Neuronal stem cell (in vitro differentiated cells): ENCODE results near the gene FTCD.

Experiments used
- DNase-seq: peaks from one replicate; pipeline ENCODE4 v3.0.0-alpha.2; 2013; ENCODE audit warnings: low spot score
- H2AFZ ChIP-seq: one replicate; pipeline ENCODE4 v1.6.1; 2013; ENCODE audit warnings: mild to moderate bottlenecking, low read length, inconsistent platforms
- H2AK5ac ChIP-seq: 2 replicates; pipeline ENCODE4 v1.6.1; 2013; ENCODE audit warnings: low read depth, mild to moderate bottlenecking, inconsistent platforms, low read length, moderate library complexity, mixed read lengths
- H2BK120ac ChIP-seq: 2 replicates; pipeline ENCODE4 v1.6.1; 2013; ENCODE audit warnings: low read depth, mild to moderate bottlenecking, inconsistent platforms, low read length, moderate library complexity, mixed read lengths
- H2BK12ac ChIP-seq: one replicate; pipeline ENCODE4 v1.6.1; 2013; ENCODE audit warnings: low read length, inconsistent platforms
- H2BK15ac ChIP-seq: 2 replicates; pipeline ENCODE4 v1.6.1; 2013; ENCODE audit warnings: mild to moderate bottlenecking, low read length, inconsistent platforms, mixed read lengths
- H2BK5ac ChIP-seq: one replicate; pipeline ENCODE4 v1.6.1; 2013; ENCODE audit warnings: inconsistent platforms, mild to moderate bottlenecking, low read length, moderate library complexity
- H3K14ac ChIP-seq: one replicate; pipeline ENCODE4 v1.6.1; 2013; ENCODE audit warnings: low read length, inconsistent platforms
- H3K18ac ChIP-seq: 2 replicates; pipeline ENCODE4 v1.6.1; 2013; ENCODE audit warnings: low read length, inconsistent platforms
- H3K23ac ChIP-seq: 2 replicates; pipeline ENCODE4 v1.6.1; 2013; ENCODE audit warnings: low read depth, mild to moderate bottlenecking, mixed read lengths, low read length, inconsistent platforms; ENCODE audit not compliant: poor library complexity
- H3K27ac ChIP-seq: replicated peaks from 3 replicates; pipeline ENCODE4 v1.5.1; 2013; ENCODE audit warnings: low read length, inconsistent platforms
- H3K27me3 ChIP-seq, 3 experiments: 2 replicates each; pipeline ENCODE4 v1.6.1; 2013; ENCODE audit warnings: low read length in 3 of 3, mild to moderate bottlenecking in 2 of 3, inconsistent platforms in 1 of 3, low read depth in 1 of 3, mixed read lengths in 1 of 3, moderate library complexity in 1 of 3; ENCODE audit not compliant: control insufficient read depth in 3 of 3, insufficient read depth in 3 of 3
- H3K36me3 ChIP-seq, 2 donors: replicated peaks in 1 of 2; 2 replicates each; pipeline ENCODE4 v1.6.1; 2013; ENCODE audit warnings: low read length in 2 of 2; ENCODE audit not compliant: control insufficient read depth in 2 of 2, insufficient read depth in 2 of 2
- H3K4ac ChIP-seq: 2 replicates; pipeline ENCODE4 v1.6.1; 2013; ENCODE audit warnings: inconsistent platforms, mild to moderate bottlenecking, low read length, moderate library complexity
- H3K4me1 ChIP-seq, 2 donors: 1 replicate in 1 of 2; 2 replicates in 1 of 2; pipeline ENCODE4 v1.6.1; 2013; ENCODE audit warnings: low read length in 2 of 2, low read depth in 1 of 2; ENCODE audit not compliant: control insufficient read depth in 2 of 2, insufficient read depth in 1 of 2
- H3K4me2 ChIP-seq: one replicate; pipeline ENCODE4 v1.6.1; 2013; ENCODE audit warnings: mild to moderate bottlenecking, low read length, inconsistent platforms; ENCODE audit not compliant: insufficient read depth, poor library complexity, severe bottlenecking
- H3K4me3 ChIP-seq, 2 donors: 2 replicates each; pipeline ENCODE4 v1.5.1; 2013; ENCODE audit warnings: low read length in 2 of 2, mild to moderate bottlenecking in 2 of 2, inconsistent platforms in 1 of 2, moderate library complexity in 1 of 2
- H3K79me1 ChIP-seq: one replicate; pipeline ENCODE4 v1.6.1; 2013; ENCODE audit warnings: low read depth, mild to moderate bottlenecking, inconsistent platforms, low read length, moderate library complexity
- H3K9ac ChIP-seq: one replicate; pipeline ENCODE4 v1.6.1; 2013; ENCODE audit warnings: mild to moderate bottlenecking, low read depth, low read length, inconsistent platforms; ENCODE audit not compliant: poor library complexity
- H3K9me3 ChIP-seq, 2 donors: replicated peaks in 1 of 2; 2 replicates each; pipeline versions ENCODE3 to v1.6.1; 2013; ENCODE audit warnings: low read length in 2 of 2, mild to moderate bottlenecking in 2 of 2, inconsistent platforms in 1 of 2, low read depth in 1 of 2, mixed read lengths in 1 of 2, moderate library complexity in 1 of 2; ENCODE audit not compliant: control insufficient read depth in 2 of 2, insufficient read depth in 1 of 2
- H4K8ac ChIP-seq: one replicate; pipeline ENCODE4 v1.6.1; 2013; ENCODE audit warnings: low read depth, mild to moderate bottlenecking, inconsistent platforms, low read length, moderate library complexity
- H4K91ac ChIP-seq: one replicate; pipeline ENCODE4 v1.6.1; 2013; ENCODE audit warnings: low read length, low read depth, mild to moderate bottlenecking, inconsistent platforms; ENCODE audit not compliant: poor library complexity
- WGBS, 2 donors: extraction: QIAGEN DNeasy Blood & Tissue Kit; methylation state at CpG; one replicate each; pipeline ENCODE4 v1.1.7; 2013; ENCODE audit warnings: missing lambda C conversion rate in 2 of 2, mixed read lengths in 1 of 2; ENCODE audit not compliant: insufficient read length in 2 of 2, insufficient replicate concordance in 1 of 2; ENCODE audit errors: extremely low coverage in 2 of 2; 5-methylcytosine and 5-hydroxymethylcytosine counted together

Gene FTCD

DNA sequence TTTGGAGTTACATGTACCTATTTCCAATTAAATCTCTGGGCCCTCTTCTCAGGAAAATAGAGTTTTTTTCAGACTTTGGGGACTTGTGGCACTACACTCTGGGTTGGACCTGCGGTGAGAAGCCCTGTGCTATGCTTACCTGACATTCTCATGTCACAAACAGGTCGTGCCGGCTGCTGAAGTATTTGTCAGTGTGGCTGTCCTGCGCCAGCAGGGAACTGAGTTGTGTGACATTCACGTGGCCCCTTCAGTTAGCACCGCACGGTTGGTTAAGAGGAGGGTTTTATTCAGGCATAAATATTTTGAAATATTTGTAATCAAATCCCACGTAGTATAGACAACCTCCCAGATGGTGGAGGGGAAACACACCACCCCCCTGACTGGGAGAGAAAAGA lies 63.8 kb downstream of the FTCD start:
- peaks cover 0 to 2% of the 10 kb centered on the region in 2 donors for H3K9me3 ChIP-seq
- H3K27me3 ChIP-seq, result peaks cover 0 to 32% (median 0%) of the 10 kb centered on the region in 3 experiments
- no peak overlapping the region for H3K27ac ChIP-seq
- H2BK5ac ChIP-seq, result no peak overlapping the region
- H3K79me1 ChIP-seq, result peaks cover 3% of the 10 kb centered on the region
- no peak overlapping the region for H2AK5ac ChIP-seq
- H3K4me1 ChIP-seq, result no peaks in the 10 kb centered on the region
- H3K4ac ChIP-seq, result no peak overlapping the region
- no peak overlapping the region for H4K8ac ChIP-seq
- no peak overlapping the region for H3K18ac ChIP-seq
- no peak overlapping the region for H2AFZ ChIP-seq
- no peak for DNase-seq
- H4K91ac ChIP-seq, result no peak overlapping the region
- H3K36me3 ChIP-seq, result no peaks in the 10 kb centered on the region
- no peak overlapping the region for H3K23ac ChIP-seq
- H3K4me2 ChIP-seq, result no peak overlapping the region
- no peak overlapping the region for H2BK15ac ChIP-seq
- no peak overlapping the region for H3K9ac ChIP-seq
- H3K14ac ChIP-seq, result no peak overlapping the region
- no peak overlapping the region for H2BK12ac ChIP-seq
- WGBS, 2 donors, result no CpG with 5 or more reads among the region's 8 CpGs
- no peak overlapping the region for H2BK120ac ChIP-seq
- no peak overlapping the region for H3K4me3 ChIP-seq

DNA sequence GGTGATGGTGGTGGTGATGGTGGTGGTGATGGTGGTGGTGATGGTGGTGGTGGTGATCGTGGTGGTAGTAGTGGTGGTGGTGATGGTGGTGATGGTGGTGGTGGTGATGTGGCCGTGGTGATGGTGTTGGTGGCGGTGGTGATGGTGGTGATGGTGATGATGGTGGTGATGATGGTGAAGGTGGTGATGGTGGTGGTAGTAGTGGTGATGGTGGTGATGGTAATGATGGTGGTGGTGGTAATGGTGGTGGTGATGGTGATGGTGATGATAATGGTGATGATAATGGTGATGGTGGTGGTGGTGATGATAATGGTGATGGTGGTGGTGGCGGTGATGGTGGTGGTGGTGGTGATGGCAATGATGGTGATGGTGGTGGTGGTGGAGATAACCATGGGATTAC lies 64.3 kb downstream of the FTCD start:
- Histone ChIP-seq H4K8ac (peak overlapping the region; percentile 17), H2BK15ac (no peak overlapping the region), H3K36me3 (no peaks in the 10 kb centered on the region)

DNA sequence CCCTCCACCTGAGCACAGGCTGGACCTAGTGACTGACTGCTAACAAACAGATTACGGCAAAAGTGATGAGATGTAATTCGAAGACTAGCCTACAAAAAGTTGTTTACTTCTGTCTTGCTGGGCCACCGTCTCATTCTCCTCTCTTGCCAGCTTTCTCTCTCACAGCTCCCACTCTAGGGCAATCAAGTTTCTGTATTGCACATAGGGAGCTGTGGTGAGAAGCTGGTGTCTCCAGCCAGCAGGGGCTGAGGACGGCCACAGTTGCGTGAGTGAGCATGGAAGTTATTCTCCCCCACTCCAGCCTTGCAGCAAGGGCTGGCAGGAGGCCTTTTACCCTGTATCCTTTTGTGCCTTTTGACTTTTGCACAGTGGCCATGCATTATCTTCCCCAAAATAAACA lies 66.1 kb downstream of the FTCD start:
- Histone ChIP-seq H3K23ac (no peak overlapping the region), H3K4me1 (no peaks in the 10 kb centered on the region), H4K8ac (no peak overlapping the region), H3K18ac (no peak overlapping the region), H3K4me3 (no peak overlapping the region), H3K4ac (no peak overlapping the region), H4K91ac (no peak overlapping the region), H3K27me3 (peaks cover 0 to 13% (median 0%) of the 10 kb centered on the region in 3 experiments), H3K79me1 (peaks cover 3% of the 10 kb centered on the region), H3K27ac (no peak overlapping the region), H2BK120ac (no peak overlapping the region), H3K9ac (no peak overlapping the region), H3K14ac (no peak overlapping the region), H3K36me3 (no peaks in the 10 kb centered on the region), H2BK5ac (no peak overlapping the region), H2BK12ac (no peak overlapping the region), H2AFZ (no peak overlapping the region), H2AK5ac (no peak overlapping the region), H3K9me3 (peaks cover 0 to 2% of the 10 kb centered on the region in 2 donors), H3K4me2 (no peak overlapping the region), H2BK15ac (no peak overlapping the region)
- no peak for DNase-seq
- no CpG with 5 or more reads among the region's 5 CpGs for WGBS, 2 donors

More for the DNA sequence above, 64.3 kb downstream of the FTCD start:
- no peak overlapping the region for H2BK120ac ChIP-seq
- H3K23ac ChIP-seq, result peak overlapping the region; percentile 87
- peaks cover 0 to 27% (median 0%) of the 10 kb centered on the region in 3 experiments for H3K27me3 ChIP-seq
- H3K27ac ChIP-seq, result no peak overlapping the region
- no peak overlapping the region for H3K18ac ChIP-seq
- no peak overlapping the region for H2AFZ ChIP-seq
- no peak overlapping the region for H3K4me3 ChIP-seq
- H2BK12ac ChIP-seq, result peak overlapping the region; percentile 73
- H3K9me3 ChIP-seq, result peaks cover 0 to 2% of the 10 kb centered on the region in 2 donors
- no peak overlapping the region for H3K4ac ChIP-seq
- no peak overlapping the region for H3K4me2 ChIP-seq
- DNase-seq, result no peak
- H2BK5ac ChIP-seq, result no peak overlapping the region
- no peaks in the 10 kb centered on the region for H3K4me1 ChIP-seq
- H3K14ac ChIP-seq, result peak overlapping the region; percentile 56
- peaks cover 3% of the 10 kb centered on the region for H3K79me1 ChIP-seq
- H4K91ac ChIP-seq, result peak overlapping the region; percentile 48
- no peak overlapping the region for H2AK5ac ChIP-seq
- H3K9ac ChIP-seq, result peak overlapping the region; percentile 76
- no CpG with 5 or more reads among the region's 4 CpGs for WGBS, 2 donors

DNA sequence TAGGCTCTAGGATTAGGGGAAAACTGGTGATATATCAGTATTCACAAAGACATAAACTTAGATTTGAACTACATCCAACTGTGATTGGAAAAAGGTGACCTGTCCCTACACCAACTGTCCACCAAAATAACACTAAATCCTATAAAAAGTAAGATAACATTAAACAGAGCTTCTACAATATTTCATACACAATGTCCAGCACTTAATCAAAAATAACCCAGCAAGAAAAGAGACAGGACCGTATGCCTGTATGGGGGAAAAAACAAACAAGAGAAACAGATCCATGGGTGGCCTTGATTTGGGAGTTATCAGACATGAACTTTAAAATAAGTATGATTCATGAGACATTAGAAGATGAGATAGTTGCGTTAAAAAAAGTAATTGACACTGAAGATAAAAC lies 67.2 kb downstream of the FTCD start:
- Histone ChIP-seq H4K91ac (no peak overlapping the region), H3K36me3 (no peaks in the 10 kb centered on the region), H3K4me3 (no peak overlapping the region), H3K4me2 (no peak overlapping the region), H3K9me3 (peaks cover 0 to 2% of the 10 kb centered on the region in 2 donors), H3K23ac (no peak overlapping the region), H2BK15ac (no peak overlapping the region), H4K8ac (no peak overlapping the region), H3K4me1 (peaks cover 0 to 2% of the 10 kb centered on the region in 2 donors), H2AFZ (no peak overlapping the region), H2BK12ac (no peak overlapping the region), H2AK5ac (no peak overlapping the region), H3K9ac (no peak overlapping the region), H2BK120ac (no peak overlapping the region), H3K79me1 (peaks cover 5% of the 10 kb centered on the region), H3K27ac (no peak overlapping the region), H3K14ac (no peak overlapping the region), H3K27me3 (peaks cover 0 to 3% (median 0%) of the 10 kb centered on the region in 3 experiments), H3K18ac (no peak overlapping the region), H3K4ac (no peak overlapping the region), H2BK5ac (no peak overlapping the region)
- DNase-seq, result no peak
- whole genome bisulfite sequencing, 2 donors, result 100% methylated on average over 1 of the region's 2 CpGs; no CpG with 5 or more reads in 1 of the 2 donors
